Stimulated activated memory B cell treated with anti-CD40 and anti-IgM and Interleukin-4, amounts not matched to agents 10 μg/mL and 1 μg/mL and 100 μg/mL, for 72 hours (primary cell): ENCODE results near the gene TMEM141.
"Not testable (repeated sequence)": the region's sequence is repeated elsewhere in the genome, so short reads cannot be mapped to it uniquely, and the experiment has no call there.

Experiments used
- ATAC-seq: fragments of 150-1000 bp; cut with Tn5 transposase; 2 replicates; pipeline ENCODE4 v1.10.0; 2021
- H3K27ac Mint-ChIP-seq: one replicate; pipeline ENCODE4 v1.8.0; 2022; ENCODE audit warnings: mild to moderate bottlenecking, mixed read lengths
- H3K27me3 Mint-ChIP-seq: one replicate; pipeline ENCODE4 v1.8.0; 2022; ENCODE audit warnings: mixed read lengths
- H3K36me3 Mint-ChIP-seq: one replicate; pipeline ENCODE4 v1.8.0; 2022; ENCODE audit warnings: mixed read lengths
- H3K4me1 Mint-ChIP-seq: one replicate; pipeline ENCODE4 v1.8.0; 2022; ENCODE audit warnings: mixed read lengths
- H3K4me3 Mint-ChIP-seq: one replicate; pipeline ENCODE4 v1.8.0; 2022; ENCODE audit warnings: mild to moderate bottlenecking, moderate library complexity, mixed read lengths
- H3K9me3 Mint-ChIP-seq: one replicate; pipeline ENCODE4 v1.8.0; 2022; ENCODE audit warnings: mixed read lengths

TMEM141 gene

DNA sequence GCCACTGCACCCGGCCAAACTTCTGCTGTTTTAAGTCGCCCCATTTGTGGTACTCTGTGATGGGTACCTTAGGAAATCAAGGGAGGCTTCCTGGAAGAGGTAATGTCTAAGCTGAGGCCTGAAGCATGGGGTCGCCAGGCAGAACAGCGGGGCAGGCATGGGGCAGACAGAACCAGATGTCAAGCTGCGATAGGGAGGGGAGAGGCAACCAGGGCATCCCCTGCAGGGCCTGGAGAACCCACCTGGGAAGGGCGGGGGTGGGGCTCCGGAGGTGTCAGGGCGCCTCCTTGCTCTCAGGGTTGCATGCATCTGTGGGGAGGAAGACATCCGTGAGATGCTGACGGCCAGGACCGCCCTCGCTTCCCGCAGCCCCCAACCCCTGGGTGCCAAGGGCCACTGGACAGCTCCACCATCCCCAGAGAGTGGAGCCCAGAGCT lies 29.6 kb upstream of the TMEM141 start:
- Mint-ChIP-seq H3K36me3 (no peaks in the 10 kb centered on the region), H3K4me1 (peaks cover 44% of the 10 kb centered on the region), H3K27ac (no peak overlapping the region), H3K4me3 (no peak overlapping the region), H3K27me3 (no peaks in the 10 kb centered on the region), H3K9me3 (no peaks in the 10 kb centered on the region)
- no peak for ATAC-seq

DNA sequence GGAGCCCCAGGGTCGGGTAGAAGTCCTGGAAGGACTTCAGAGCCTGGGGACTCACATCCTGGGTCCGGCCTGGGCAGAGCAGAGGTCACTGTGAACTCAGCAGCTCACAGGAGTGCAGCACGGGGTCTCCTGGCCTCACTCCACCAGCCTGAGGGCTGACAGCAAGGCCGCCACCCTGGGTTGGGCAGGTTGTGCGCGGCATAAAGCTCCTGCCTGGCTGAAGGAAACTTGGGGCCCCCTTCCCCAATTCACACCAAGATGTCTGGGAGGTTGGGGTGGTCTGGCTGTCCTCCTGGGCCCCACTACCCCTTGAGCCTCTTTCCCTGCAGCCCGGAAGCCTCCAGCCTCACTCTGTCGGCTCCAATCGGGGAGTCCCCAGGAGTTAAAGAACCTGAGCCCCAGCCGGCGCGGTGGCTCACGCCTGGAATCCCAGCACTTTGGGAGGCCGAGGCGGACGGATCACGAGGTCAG lies 28.9 kb upstream of the TMEM141 start:
- H3K27me3 Mint-ChIP-seq: no peaks in the 10 kb centered on the region
- ATAC-seq: no peak
- no peaks in the 10 kb centered on the region for H3K36me3 Mint-ChIP-seq
- H3K4me3 Mint-ChIP-seq: no peak overlapping the region
- H3K4me1 Mint-ChIP-seq: peaks cover 51% of the 10 kb centered on the region
- H3K9me3 Mint-ChIP-seq: no peaks in the 10 kb centered on the region
- no peak overlapping the region for H3K27ac Mint-ChIP-seq

DNA sequence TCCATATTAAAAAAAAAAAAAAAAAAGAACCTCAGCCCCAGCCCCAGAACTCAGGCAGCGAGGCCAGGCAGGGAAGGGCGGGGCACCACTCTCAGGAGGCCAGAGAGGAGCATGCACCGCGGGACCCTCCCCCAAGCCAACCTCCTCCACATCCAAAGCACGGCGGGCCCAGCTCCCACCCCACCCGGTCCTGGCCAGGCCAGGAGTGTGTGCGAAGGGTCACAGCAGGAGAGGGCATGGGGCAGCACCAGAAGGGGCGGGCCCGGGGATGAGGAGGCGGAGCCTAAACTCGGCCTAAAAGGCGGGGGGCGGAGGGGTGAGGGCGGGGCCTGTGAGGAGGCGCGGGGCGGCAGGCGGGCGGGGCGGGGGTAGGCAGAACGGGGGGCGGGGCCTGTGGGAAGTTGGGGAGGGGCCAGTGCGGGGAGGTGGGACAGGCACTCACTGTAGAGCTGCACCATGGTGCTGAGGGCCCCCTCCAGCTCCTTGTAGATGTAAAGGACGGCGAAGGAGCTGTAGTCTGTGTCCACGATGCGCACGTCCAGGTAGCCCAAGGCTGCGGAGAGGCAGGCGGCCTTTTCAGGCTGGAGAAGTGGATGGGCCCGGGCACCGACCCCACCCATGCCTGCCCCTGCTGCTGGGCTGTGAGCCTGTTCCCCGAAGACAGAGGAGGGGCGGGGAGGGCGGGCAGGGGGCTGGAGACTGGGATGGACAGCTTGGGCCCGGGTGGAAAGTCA lies 28.1 kb upstream of the TMEM141 start:
- H3K36me3 Mint-ChIP-seq: no peaks in the 10 kb centered on the region
- ATAC-seq: no peak

DNA sequence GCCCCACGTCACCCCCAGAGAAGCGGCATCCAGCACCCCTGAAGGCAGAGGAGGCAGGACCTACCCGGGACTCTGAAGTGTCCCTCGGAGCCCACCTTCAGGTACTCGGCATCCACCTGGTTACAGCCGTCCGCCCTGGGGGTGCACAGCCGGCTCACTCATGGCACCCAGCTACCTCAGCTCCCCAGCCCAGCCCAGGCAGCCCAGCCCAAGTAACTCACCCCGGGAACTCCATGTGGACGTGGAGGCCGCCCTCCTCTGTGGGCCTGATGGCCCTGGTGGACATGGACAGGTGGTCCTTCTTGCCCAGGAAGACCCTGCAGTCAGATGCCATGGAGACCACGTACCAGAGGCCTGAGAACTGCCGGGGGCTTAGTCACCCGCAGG lies 27.5 kb upstream of the TMEM141 start:
- Mint-ChIP-seq H3K4me3 (no peak overlapping the region), H3K27me3 (no peaks in the 10 kb centered on the region), H3K36me3 (no peaks in the 10 kb centered on the region), H3K4me1 (peaks cover 57% of the 10 kb centered on the region), H3K27ac (no peak overlapping the region), H3K9me3 (no peaks in the 10 kb centered on the region)
- no peak for ATAC-seq

More for the DNA sequence above, 28.1 kb upstream of the TMEM141 start:
- no peak overlapping the region for H3K4me3 Mint-ChIP-seq
- H3K9me3 Mint-ChIP-seq: no peaks in the 10 kb centered on the region
- peaks cover 56% of the 10 kb centered on the region for H3K4me1 Mint-ChIP-seq
- no peak overlapping the region for H3K27ac Mint-ChIP-seq
- H3K27me3 Mint-ChIP-seq: no peaks in the 10 kb centered on the region

DNA sequence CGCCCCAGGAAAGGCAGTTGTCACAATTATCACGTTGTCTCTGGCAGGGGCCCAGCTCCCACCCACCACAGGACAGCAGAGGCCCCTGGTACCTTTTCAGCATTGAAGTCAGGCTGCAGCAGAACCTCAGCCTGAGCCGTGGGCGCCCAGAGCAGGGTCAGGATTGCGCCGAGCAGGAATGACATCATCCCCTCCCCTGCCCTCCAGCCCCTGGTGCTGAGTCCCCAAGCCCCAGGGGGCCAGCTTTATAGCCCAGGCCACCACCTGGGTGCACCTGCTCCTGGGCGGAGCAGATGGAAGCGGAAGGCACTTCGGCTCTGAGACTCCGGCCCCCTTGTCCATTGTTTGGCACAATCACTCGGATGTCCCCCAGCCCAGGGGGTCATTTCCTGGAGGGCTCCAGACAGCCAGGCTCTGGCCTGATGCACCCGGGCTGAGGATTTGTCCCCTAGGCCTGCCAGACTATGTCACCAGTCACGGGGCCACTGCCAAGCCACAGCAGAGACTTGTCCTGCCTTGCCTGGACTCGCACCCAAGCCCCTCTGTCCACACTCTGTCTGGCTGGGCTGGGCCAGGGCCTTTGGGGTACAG lies 26.7 kb upstream of the TMEM141 start, which contains the start of gene LCN15:
Gene LCN15, minus strand, starts transcription at position 218 of the 591 bp plus-strand sequence. Its CDS starts 30 bp downstream, at position 188.
- Mint-ChIP-seq H3K9me3 (no peaks in the 10 kb centered on the region), H3K4me1 (peaks cover 58% of the 10 kb centered on the region), H3K36me3 (no peaks in the 10 kb centered on the region), H3K27ac (peak within 1 kb of the TSS; percentile 81), H3K4me3 (no peak within 1 kb of the TSS), H3K27me3 (peaks cover under 1% of the 10 kb centered on the region)
- ATAC-seq: no peak

DNA sequence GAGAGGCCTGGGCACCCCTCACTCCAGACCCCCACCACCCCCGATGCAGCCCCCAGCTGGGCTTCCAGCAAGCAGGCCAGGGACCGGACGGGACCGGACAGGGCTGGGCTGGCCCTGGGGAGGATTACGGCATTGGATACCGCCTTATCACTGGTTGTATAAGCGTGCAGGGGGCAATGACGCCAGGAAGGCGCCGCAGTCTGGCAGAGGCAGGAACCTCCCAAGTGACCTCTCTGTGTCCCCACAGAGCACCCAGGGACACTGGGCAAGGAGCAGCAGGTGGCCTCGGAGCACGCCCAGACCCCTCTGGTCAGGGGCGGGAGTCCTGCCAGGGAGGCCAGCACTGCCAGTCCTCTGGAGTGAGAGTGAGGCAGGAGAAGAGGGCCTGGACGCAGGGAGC lies 26.1 kb upstream of the TMEM141 start:
- no peaks in the 10 kb centered on the region for H3K36me3 Mint-ChIP-seq
- ATAC-seq: no peak
- H3K27ac Mint-ChIP-seq: peak overlapping the region; percentile 81
- no peaks in the 10 kb centered on the region for H3K9me3 Mint-ChIP-seq
- peaks cover 57% of the 10 kb centered on the region for H3K4me1 Mint-ChIP-seq
- no peak overlapping the region for H3K4me3 Mint-ChIP-seq
- peaks cover 7% of the 10 kb centered on the region for H3K27me3 Mint-ChIP-seq

DNA sequence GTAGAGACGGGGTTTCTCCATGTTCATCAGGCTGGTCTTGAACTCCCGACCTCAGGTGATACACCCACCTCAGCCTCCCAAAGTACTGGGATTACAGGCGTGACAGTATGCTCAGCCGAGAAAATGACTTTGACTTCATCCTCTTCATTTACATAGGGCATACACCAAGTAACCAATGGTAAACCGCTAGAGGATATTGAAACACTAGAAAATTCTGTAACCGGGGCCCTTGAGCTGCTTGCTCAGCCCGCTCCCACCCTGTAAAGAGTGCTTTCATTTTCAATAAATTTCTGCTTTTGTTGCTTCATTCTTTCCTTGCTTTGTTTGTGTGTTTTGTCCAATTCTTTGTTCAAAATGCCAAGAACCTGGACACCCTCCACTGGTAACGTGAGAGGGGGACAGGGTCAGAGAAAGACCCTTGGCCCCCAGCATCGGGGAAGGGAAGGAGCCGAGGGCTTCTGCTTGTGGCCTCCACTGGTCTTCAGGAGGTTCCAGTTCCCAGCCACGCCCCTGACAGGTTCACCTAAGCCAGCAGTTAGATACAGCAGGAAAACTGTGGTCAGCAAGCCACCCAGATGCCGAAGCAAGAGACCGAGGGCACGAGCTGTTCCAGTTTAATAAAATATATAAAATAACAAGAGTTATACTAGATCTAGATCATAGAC lies 25.3 kb upstream of the TMEM141 start:
- H3K27me3 Mint-ChIP-seq, H3K9me3 Mint-ChIP-seq, H3K36me3 Mint-ChIP-seq: not testable (repeated sequence)
- H3K27ac Mint-ChIP-seq: peak overlapping the region; percentile 81
- peaks cover 49% of the 10 kb centered on the region for H3K4me1 Mint-ChIP-seq
- peak overlapping the region; percentile 65 for H3K4me3 Mint-ChIP-seq
- ATAC-seq: peak; percentile 66

DNA sequence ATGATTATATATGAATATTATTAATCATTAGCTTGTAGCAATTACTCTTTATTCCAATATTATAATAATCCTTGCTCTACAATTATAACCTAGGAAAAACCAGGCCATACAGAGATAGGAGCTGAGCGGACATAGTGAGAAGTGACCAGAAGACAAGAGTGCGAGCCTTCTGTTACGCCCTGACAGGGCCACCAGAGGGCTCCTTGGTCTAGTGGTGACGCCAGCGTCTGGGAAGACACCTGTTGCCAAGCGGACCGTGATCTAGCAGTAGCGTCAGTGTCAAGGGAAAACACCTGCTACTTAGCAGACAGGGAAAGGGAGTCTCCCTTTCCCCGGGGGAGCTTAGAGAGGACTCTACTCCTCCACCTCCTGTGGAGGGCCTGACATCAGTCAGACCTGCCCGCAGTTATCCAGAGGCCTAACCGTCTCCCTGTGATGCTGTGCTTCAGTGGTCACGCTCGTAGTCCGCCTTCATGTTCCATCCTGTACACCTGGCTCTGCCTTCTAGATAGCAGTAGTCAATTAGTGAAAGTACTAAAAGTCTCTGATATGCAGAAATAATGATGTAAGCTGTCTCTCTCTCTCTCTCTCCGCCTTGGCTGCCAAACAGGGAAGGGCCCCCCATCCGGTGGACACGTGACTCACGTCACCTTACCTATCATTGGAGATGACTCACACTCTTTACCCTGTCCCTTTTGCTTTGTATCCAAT lies 24.6 kb upstream of the TMEM141 start:
- not testable (repeated sequence) for ATAC-seq
- H3K27ac Mint-ChIP-seq: peak overlapping the region; percentile 81
- peak overlapping the region; percentile 30 for H3K4me3 Mint-ChIP-seq

DNA sequence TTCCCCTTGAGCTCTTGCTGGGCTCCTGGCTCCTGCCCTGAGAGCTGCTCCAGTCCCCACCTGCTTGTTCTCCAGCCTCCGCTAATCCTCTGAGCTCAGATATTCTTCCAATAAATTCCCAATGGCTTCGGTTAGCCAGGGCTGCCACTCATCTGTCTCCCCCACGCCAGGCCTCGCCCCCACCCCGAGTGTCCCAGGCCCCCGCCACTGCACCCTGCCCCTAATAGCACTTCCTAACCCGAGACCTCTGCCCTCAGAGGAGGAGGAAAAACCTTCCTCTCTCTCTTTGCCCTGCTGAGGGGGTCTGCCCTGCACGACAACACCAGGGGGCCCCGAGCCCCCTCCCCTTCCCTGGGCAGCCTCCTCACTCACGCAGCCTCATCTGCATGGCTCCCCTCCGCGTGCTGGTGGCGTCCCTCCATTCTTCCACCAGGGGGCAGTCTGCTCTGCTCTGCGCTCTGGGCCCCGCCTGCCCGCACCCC lies 21.4 kb upstream of the TMEM141 start:
- peaks cover 6% of the 10 kb centered on the region for H3K36me3 Mint-ChIP-seq
- ATAC-seq: peak; percentile 65
- peaks cover 51% of the 10 kb centered on the region for H3K4me1 Mint-ChIP-seq
- peaks cover 6% of the 10 kb centered on the region for H3K9me3 Mint-ChIP-seq
- H3K27me3 Mint-ChIP-seq: peaks cover 9% of the 10 kb centered on the region
- peak overlapping the region; percentile 7 for H3K4me3 Mint-ChIP-seq
- no peak overlapping the region for H3K27ac Mint-ChIP-seq

More for the DNA sequence above, 24.6 kb upstream of the TMEM141 start:
- not testable (repeated sequence) for H3K9me3 Mint-ChIP-seq, H3K36me3 Mint-ChIP-seq, H3K27me3 Mint-ChIP-seq
- H3K4me1 Mint-ChIP-seq: peaks cover 43% of the 10 kb centered on the region

DNA sequence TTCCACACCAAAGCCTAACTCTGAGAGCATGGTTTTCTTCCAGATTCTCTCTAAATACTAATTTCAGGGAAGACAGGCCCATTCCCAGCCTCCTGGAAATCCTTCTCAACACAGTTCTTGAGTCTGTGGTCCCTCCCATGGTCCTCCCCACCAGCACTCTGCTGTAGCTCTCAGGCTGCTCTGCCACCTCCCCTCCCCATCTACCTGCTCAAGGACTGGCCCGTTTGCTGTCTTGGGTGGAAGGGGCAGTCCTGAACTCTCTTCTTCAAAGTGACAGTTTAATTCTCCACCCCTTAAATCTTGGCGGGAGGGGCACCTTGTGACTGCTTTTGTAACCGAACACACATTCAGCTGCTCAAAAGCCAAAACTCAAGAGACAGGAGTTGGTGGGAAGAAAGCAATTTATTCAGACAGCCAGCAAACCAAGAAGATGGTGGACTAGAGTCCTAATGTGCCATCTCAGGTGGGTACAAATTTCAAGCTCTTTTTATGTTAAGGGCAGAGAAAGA lies 19.2 kb upstream of the TMEM141 start:
- H3K4me1 Mint-ChIP-seq: peaks cover 35% of the 10 kb centered on the region
- H3K9me3 Mint-ChIP-seq: peaks cover 6% of the 10 kb centered on the region
- H3K4me3 Mint-ChIP-seq: no peak overlapping the region
- no peak for ATAC-seq
- H3K27me3 Mint-ChIP-seq: peaks cover 12% of the 10 kb centered on the region
- peaks cover 6% of the 10 kb centered on the region for H3K36me3 Mint-ChIP-seq
- no peak overlapping the region for H3K27ac Mint-ChIP-seq

DNA sequence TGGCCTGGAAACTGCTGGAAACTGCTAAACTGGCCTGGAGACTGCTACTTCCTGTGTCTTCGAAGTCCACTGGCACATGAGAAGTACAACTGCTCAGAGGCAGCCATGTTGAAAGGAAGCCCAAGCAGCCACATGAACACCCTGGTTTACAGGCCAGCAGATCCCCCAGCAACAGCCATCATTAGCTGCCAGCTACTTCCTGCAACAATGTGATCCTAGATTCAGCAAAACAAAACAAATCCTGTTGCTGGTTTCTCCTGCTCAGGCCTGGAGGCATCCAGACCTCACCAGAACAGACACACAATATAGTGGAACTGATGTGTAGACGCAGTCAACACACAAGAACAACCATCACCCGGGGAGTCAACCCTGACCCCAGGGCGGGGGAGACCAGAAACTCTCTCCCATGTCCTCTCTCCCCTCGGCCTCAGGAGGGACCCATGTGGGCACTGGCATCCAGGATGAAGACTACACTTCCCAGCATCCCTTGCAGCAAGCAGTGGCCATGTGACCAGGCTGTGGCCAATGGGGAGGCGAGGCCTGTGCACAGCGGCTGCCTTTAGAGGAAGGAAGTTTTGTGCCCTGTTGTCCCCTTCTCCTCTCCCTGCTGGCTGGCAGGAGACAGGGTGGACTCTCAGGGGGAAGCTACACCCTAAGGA lies 17.6 kb upstream of the TMEM141 start:
- Mint-ChIP-seq H3K27ac (no peak overlapping the region), H3K27me3 (peaks cover 28% of the 10 kb centered on the region), H3K4me3 (no peak overlapping the region), H3K4me1 (peaks cover 22% of the 10 kb centered on the region), H3K9me3 (peaks cover 6% of the 10 kb centered on the region), H3K36me3 (peaks cover 6% of the 10 kb centered on the region)
- peak; percentile 78 for ATAC-seq

DNA sequence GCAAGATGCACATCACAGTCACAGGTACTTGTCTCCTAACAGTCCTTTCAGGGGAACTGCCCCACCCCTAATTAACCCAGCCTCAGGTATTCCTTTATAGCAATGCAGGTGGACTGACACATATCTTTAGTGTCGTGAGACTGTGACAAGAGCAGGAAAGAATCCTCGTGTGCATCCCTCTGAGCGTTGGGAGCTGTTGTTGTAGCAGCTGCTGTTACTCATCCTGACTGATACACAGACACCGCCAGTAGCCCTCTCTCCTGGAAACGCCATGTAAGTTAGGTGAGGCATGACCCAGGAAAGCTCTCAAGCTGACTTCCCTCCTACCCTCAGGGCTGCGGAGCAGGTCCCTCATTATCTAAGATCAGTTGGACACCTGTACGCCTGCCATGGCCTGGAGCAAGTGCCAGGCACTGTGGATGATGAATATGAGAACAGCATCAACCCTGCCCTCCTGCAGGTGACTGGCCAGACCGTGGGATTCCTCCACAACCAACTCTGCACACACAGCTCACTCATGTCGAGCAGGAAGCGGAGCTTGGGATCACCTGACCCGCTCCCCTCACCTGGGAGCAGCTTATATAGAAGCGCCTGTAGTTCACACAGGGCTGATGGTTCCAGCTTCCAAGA lies 16.6 kb upstream of the TMEM141 start:
- H3K27ac Mint-ChIP-seq: no peak overlapping the region
- H3K36me3 Mint-ChIP-seq: peaks cover 6% of the 10 kb centered on the region
- H3K27me3 Mint-ChIP-seq: peaks cover 37% of the 10 kb centered on the region
- peaks cover 6% of the 10 kb centered on the region for H3K9me3 Mint-ChIP-seq
- peaks cover 20% of the 10 kb centered on the region for H3K4me1 Mint-ChIP-seq
- no peak for ATAC-seq
- no peak overlapping the region for H3K4me3 Mint-ChIP-seq

DNA sequence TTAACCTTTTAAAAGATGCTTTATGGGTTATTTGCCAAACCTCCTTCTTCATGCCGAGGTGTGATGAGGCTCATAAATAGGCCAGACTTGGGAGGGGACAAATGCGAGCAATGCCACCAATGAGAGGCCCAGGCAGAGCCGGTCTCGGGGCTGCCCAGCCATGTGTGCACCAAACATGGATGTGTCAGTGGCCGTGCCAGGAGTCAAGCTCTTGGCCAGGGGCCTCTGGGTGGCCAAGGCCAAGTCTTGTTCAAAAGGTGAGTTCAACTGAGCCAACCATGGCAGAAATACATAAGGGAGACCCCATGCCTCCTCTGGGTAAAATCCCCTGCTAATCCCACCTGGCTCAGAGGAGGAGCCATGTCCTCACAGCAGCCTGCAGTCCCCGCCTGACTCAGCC lies 16.0 kb upstream of the TMEM141 start:
- H3K27ac Mint-ChIP-seq: no peak overlapping the region
- H3K36me3 Mint-ChIP-seq: peaks cover 6% of the 10 kb centered on the region
- peaks cover 6% of the 10 kb centered on the region for H3K9me3 Mint-ChIP-seq
- H3K4me3 Mint-ChIP-seq: no peak overlapping the region
- H3K4me1 Mint-ChIP-seq: peaks cover 14% of the 10 kb centered on the region
- no peak for ATAC-seq
- peaks cover 31% of the 10 kb centered on the region for H3K27me3 Mint-ChIP-seq

DNA sequence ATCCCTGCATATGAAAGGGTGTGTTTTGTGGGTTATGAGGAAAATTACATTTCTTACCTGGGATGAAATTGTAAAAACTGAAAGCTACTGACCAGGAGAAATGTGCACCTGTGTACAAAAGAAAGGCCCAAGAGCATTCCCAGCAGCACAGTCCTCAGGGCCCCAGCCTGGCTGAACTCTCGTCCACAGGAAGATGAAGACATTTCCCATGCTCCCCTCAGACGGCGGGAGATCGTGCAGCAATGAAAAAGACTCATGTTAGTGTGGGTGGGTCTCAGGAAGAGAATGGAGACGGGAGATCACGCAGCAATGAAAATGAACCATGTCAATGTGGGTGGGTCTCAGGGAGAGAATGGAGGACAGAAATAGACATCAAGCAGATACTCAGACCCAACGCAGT lies 14.2 kb upstream of the TMEM141 start:
- H3K4me1 Mint-ChIP-seq: peaks cover 14% of the 10 kb centered on the region
- H3K36me3 Mint-ChIP-seq: peaks cover 6% of the 10 kb centered on the region
- ATAC-seq: no peak
- no peak overlapping the region for H3K4me3 Mint-ChIP-seq
- no peak overlapping the region for H3K27ac Mint-ChIP-seq
- H3K27me3 Mint-ChIP-seq: peaks cover 30% of the 10 kb centered on the region
- peaks cover 6% of the 10 kb centered on the region for H3K9me3 Mint-ChIP-seq
